GM18502 (cell line): Measurements from ENCODE around the gene ITSN2.
"Not testable (repeated sequence)": the region's sequence is repeated elsewhere in the genome, so short reads cannot be mapped to it uniquely, and the experiment has no call there.

Source experiments
- ATAC-seq: cut with Tn5 transposase; IDR thresholded peaks from one replicate; pipeline ENCODE4 v1.9.1; 2021; ENCODE audit warnings: mild to moderate bottlenecking; ENCODE audit not compliant: unreplicated experiment, poor library complexity

Gene ITSN2

DNA sequence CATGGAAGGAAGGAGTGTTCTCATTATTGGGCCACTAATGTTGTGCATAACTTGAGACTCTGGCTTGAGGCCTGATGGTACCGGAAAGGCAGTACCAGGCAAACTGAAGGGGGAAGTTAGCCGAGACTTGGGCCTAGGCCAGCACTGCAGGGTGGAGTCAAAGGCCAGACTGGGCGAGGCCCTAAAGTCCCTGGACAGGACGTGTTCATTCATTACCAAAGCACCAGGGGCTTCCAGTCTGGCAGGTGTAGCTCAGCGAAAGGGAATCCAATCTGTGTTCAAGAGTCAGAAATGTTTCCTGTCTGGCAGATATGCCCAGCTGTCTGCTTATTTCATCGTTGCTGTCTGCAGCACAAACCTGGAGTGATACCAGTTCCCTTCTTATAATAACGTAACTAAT is 4.7 kb upstream of the ITSN2 start:
- ATAC-seq, result peak; percentile 35

DNA sequence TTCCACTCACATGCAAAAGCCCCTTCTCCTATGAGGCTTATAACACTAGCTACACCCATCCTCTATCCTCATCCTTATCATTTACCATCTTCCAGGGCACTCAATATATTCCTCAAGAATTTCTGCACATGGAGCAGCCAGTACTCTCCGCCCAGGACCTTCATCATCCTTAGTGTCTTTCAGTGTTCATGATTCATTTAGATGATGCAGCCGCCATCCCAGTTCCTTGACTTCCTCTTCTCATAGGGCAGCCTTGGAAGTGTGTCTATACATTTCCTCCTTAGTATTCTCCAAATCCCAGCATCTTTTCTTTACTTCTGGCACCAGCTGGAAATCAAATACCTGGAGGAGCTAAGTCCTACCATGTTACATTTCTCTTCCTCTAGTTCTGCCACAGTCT is 3.0 kb upstream of the ITSN2 start:
- no peak for ATAC-seq

GRCh38 chr2:24362253-24362652 is 1.9 kb upstream of the ITSN2 start:
- ATAC-seq, result no peak

DNA sequence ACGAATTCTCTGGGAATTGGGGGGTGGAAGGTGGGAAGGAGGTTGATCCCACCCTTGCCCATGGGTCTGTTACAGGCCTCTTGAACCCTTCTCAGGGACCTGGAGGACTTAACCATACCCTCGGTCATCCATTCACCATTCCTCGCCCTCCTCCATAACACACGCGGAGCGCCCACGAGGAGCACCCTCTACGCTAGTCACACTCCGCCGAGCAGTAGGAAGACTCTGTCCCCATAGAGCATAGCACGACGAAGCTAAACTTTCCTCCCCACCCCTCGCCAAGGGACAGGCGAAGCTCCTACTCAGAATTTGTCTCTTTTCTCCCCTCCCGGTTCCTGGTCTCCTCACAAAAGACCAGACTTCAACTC is 611 bp upstream of the ITSN2 start:
- ATAC-seq, result no peak

DNA sequence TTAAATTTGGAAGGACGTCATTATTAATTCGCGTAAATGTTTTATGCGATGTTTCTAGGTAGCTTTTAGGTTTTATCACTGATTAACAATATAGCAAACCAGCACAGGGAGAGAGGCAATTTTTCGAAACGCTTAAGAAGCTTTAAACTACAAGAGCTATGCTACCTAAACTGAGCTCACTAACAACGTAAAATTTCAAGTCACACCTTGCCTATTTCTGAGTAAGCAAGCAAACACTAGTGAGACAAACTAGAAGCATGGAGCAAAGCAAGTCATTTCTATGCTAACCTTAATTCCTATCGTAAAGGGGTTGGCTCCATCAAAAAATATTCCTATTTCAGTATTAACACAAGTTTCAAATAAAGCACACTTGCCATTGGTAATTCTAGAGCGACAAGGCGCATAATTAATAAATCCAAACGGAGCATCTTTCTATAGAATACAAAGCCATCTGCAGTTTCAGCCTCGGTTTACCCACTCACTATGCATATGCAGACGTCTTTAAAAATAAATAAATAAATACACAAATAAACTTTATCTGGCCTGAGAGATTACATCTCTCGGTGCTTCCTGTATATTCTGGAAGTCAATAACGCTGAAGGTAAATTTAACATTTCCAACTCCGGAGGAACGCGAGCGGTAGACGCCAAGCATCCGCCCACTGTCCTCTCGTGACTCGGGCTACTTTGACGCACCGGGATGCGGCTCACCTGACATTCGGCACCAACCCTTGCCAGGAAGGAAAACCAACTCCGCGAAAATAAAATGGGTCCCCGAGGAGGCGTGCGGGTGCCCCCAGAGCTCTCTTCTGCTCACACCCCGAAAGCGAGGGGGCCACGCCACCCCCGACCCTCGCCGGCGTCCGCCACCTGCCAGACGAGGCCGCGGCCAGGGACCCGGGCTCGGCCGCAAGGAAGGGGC is 947 bp downstream of the ITSN2 start:
- peak; percentile 2 for ATAC-seq

GRCh38 chr2:24357767-24358166 is 2.6 kb downstream of the ITSN2 start:
- ATAC-seq, result not testable (repeated sequence)

GRCh38 chr2:24357115-24357514 is 3.2 kb downstream of the ITSN2 start:
- not testable (repeated sequence) for ATAC-seq

GRCh38 chr2:24354957-24355356 is 5.4 kb downstream of the ITSN2 start:
- no peak for ATAC-seq

- ATAC-seq, result no peak
Observed at GRCh38 chr2:24354395-24354794, 5.9 kb downstream of the ITSN2 start.

- ATAC-seq, result no peak
Observed at GRCh38 chr2:24353973-24354372, 6.4 kb downstream of the ITSN2 start.

DNA sequence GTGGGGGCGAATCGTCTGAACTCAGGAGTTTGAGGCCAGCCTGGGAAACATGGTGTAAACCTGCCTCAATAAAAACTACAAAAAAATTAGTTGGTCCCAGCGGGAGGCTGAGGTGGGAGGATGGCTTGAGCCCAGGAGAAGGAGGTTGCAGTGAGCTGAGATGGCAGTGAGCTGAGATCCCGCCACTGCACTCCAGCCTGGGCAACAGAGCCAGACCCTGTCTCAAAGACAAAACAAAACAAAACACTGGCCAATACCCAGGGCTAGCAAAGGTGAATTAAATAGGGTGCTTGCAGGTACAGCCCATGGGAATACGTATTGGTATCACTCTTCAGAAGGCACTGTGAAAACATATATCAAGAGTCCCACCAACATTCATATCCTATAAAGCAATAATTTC is 7.0 kb downstream of the ITSN2 start:
- ATAC-seq, result no peak

- no peak for ATAC-seq
Observed at GRCh38 chr2:24352664-24353063, 7.7 kb downstream of the ITSN2 start.

- no peak for ATAC-seq
Observed at GRCh38 chr2:24351981-24352380, 8.4 kb downstream of the ITSN2 start.

GRCh38 chr2:24351627-24351938 is 8.8 kb downstream of the ITSN2 start:
- ATAC-seq, result no peak

- no peak for ATAC-seq
Observed at GRCh38 chr2:24350826-24351626, 9.3 kb downstream of the ITSN2 start.

DNA sequence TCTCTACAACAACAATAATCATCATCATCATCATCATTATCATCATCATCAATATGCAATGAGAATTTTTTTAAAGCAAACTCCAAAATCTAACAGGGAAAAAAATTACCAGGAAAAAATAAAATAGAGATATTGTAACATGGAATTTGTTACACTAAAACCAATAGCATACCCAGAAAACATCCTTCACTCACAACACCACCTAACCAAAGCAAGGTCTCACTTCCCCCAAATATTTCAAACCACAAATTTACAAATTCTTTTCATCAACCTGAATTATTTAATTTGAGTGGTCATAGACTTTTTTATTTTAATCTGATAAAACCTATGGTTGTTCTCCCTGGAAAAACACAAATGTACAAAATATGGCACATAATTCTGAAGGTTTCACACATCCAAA is 11.2 kb downstream of the ITSN2 start:
- no peak for ATAC-seq

DNA sequence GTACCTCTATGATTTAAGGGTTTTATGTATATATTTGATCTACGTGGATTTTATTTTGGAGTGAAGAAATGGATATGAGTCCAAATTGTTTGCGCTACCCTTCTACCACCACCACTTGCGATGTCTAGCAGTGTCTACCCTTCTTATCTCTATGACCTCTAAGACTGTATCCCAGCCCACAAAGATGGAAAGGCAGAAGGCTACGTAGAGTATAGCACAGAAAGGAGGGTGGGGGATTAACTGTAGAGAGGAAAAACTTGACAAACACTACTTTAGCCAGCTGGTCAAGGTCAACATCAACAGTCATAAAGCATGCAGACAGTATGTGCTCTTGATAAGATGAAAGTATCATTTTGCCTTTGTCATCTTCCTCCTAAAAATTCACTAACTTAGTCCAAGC is 14.4 kb downstream of the ITSN2 start:
- ATAC-seq, result no peak

GRCh38 chr2:24343225-24343882 is 17.0 kb downstream of the ITSN2 start:
- peak; percentile 61 for ATAC-seq

DNA sequence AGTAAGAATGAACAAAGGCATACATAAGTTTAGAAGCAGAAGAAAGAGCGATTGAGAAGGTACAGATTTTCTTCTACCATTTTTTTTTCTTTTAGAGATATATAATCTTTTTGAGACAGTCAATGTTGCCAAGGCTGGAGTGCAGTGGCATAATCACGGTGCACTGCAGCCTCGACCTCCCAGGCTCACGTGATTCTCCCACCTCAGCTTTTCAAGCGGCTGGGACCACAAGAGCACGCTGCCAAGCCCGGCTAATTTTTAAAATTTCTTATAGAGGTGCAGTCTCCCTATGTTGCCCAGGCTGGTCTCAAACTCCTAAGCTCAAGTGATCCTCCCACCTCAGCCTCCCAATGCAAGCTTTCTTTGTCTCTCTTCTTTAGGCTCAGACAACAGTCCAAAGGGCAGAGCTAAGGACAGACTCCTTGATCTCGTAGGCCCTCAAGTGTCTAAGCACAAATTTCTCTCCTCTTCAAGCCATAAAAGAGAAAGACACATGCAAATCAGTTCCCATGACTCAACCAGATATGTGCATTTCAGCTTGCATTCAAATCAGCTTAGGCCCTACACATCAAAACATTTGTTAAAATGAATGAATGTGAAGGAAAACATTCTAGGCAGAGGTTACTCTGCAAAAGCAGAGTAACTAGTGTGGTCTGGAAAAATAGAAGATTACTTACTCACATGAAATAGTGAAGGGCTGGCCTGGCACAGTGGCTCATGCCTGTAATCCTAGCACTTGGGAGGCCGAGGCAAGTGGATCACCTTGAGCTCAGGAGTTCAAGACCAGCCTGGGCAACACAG is 18.0 kb downstream of the ITSN2 start:
- no peak for ATAC-seq

DNA sequence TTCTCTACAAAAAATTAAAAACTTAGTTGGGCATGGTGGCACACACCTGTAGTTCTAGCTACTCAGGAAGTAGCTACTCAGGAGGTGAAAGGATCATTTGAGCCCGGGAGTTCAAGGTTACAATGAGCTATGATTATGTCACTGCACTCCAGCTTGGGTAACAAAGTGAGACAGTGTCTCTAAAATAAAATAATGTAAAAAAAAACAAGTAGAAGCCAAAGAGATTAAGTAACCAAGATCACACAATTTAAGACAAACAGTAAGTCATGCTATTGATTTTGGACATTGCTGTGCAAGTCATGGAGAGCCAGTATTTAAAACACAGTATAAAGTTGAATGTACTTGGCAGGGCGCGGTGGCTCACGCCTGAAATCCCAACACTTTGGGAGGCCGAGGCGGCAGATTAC is 20.5 kb downstream of the ITSN2 start:
- ATAC-seq, result no peak
